Measurements from ENCODE around the gene DCAF6. TPM values are rescaled to one million over a fixed set of nuclear protein-coding genes. Genes with fewer than 3 reads are reported as not detected.

DCAF6 gene
- polyA plus RNA-seq, 2 donors = 17.7 to 18.0 TPM

GRCh38 chr1:167997037-167997575, 60.6 kb downstream of the DCAF6 start:
- Histone ChIP-seq H3K27ac (ENCODE audit: low read depth in 2 of 2, low read length in 1 of 2) (no peak overlapping the region), H3K36me3 (ENCODE audit: control insufficient read depth in 2 of 2, insufficient read depth in 2 of 2, low read length in 1 of 2) (no peaks in the 10 kb centered on the region), H3K4me3 (ENCODE audit: low read depth in 1 of 2, low read length in 2 of 2) (no peak overlapping the region), H3K27me3 (ENCODE audit: control insufficient read depth in 1 of 2, insufficient read depth in 2 of 2, low read length in 2 of 2) (no peaks in the 10 kb centered on the region), H3K9me3 (ENCODE audit: control insufficient read depth in 2 of 2, insufficient read depth in 1 of 2, low read depth in 1 of 2, low read length in 1 of 2) (no peaks in the 10 kb centered on the region), H3K4me1 (ENCODE audit: control insufficient read depth in 2 of 2, insufficient read depth in 2 of 2, low read length in 1 of 2) (no peaks in the 10 kb centered on the region)
- WGBS, 2 donors = 69 to 71% methylated on average over 3 of the region's 3 CpGs

- no peaks in the 10 kb centered on the region for H3K4me1 ChIP-seq (ENCODE audit: control insufficient read depth in 2 of 2, insufficient read depth in 2 of 2, low read length in 1 of 2)
- 69 to 77% methylated on average over 3 of the region's 3 CpGs for WGBS, 2 donors
- no peaks in the 10 kb centered on the region for H3K36me3 ChIP-seq (ENCODE audit: control insufficient read depth in 2 of 2, insufficient read depth in 2 of 2, low read length in 1 of 2)
- H3K9me3 ChIP-seq (ENCODE audit: control insufficient read depth in 2 of 2, insufficient read depth in 1 of 2, low read depth in 1 of 2, low read length in 1 of 2) = no peaks in the 10 kb centered on the region
- H3K4me3 ChIP-seq (ENCODE audit: low read depth in 1 of 2, low read length in 2 of 2) = no peak overlapping the region
- no peak overlapping the region for H3K27ac ChIP-seq (ENCODE audit: low read depth in 2 of 2, low read length in 1 of 2)
- no peaks in the 10 kb centered on the region for H3K27me3 ChIP-seq (ENCODE audit: control insufficient read depth in 1 of 2, insufficient read depth in 2 of 2, low read length in 2 of 2)
These were observed 63.4 kb downstream of the DCAF6 start for GRCh38 chr1:167999877-168000276.

GRCh38 chr1:168000656-168001055, 64.2 kb downstream of the DCAF6 start:
- Histone ChIP-seq H3K27me3 (ENCODE audit: control insufficient read depth in 1 of 2, insufficient read depth in 2 of 2, low read length in 2 of 2) (no peaks in the 10 kb centered on the region), H3K36me3 (ENCODE audit: control insufficient read depth in 2 of 2, insufficient read depth in 2 of 2, low read length in 1 of 2) (no peaks in the 10 kb centered on the region), H3K9me3 (ENCODE audit: control insufficient read depth in 2 of 2, insufficient read depth in 1 of 2, low read depth in 1 of 2, low read length in 1 of 2) (no peaks in the 10 kb centered on the region), H3K4me3 (ENCODE audit: low read depth in 1 of 2, low read length in 2 of 2) (no peak overlapping the region), H3K27ac (ENCODE audit: low read depth in 2 of 2, low read length in 1 of 2) (no peak overlapping the region), H3K4me1 (ENCODE audit: control insufficient read depth in 2 of 2, insufficient read depth in 2 of 2, low read length in 1 of 2) (no peaks in the 10 kb centered on the region)
- 85 to 91% methylated on average over 3 of the region's 3 CpGs for WGBS, 2 donors

GRCh38 chr1:168001213-168001612, 64.7 kb downstream of the DCAF6 start:
- WGBS, 2 donors = 98 to 100% methylated on average over 1 of the region's 1 CpG
- Histone ChIP-seq H3K27ac (ENCODE audit: low read depth in 2 of 2, low read length in 1 of 2) (no peak overlapping the region), H3K4me1 (ENCODE audit: control insufficient read depth in 2 of 2, insufficient read depth in 2 of 2, low read length in 1 of 2) (no peaks in the 10 kb centered on the region), H3K27me3 (ENCODE audit: control insufficient read depth in 1 of 2, insufficient read depth in 2 of 2, low read length in 2 of 2) (no peaks in the 10 kb centered on the region), H3K36me3 (ENCODE audit: control insufficient read depth in 2 of 2, insufficient read depth in 2 of 2, low read length in 1 of 2) (no peaks in the 10 kb centered on the region), H3K4me3 (ENCODE audit: low read depth in 1 of 2, low read length in 2 of 2) (no peak overlapping the region), H3K9me3 (ENCODE audit: control insufficient read depth in 2 of 2, insufficient read depth in 1 of 2, low read depth in 1 of 2, low read length in 1 of 2) (no peaks in the 10 kb centered on the region)

- H3K27ac ChIP-seq (ENCODE audit: low read depth in 2 of 2, low read length in 1 of 2) = no peak overlapping the region
These were observed 68.0 kb downstream of the DCAF6 start for GRCh38 chr1:168004531-168004930.

GRCh38 chr1:168005529-168005928, 69.0 kb downstream of the DCAF6 start:
- no peaks in the 10 kb centered on the region for H3K4me1 ChIP-seq (ENCODE audit: control insufficient read depth in 2 of 2, insufficient read depth in 2 of 2, low read length in 1 of 2)
- H3K9me3 ChIP-seq (ENCODE audit: control insufficient read depth in 2 of 2, insufficient read depth in 1 of 2, low read depth in 1 of 2, low read length in 1 of 2) = no peaks in the 10 kb centered on the region
- H3K36me3 ChIP-seq (ENCODE audit: control insufficient read depth in 2 of 2, insufficient read depth in 2 of 2, low read length in 1 of 2) = no peaks in the 10 kb centered on the region

More at GRCh38 chr1:168004531-168004930, 68.0 kb downstream of the DCAF6 start:
- Histone ChIP-seq H3K4me1 (ENCODE audit: control insufficient read depth in 2 of 2, insufficient read depth in 2 of 2, low read length in 1 of 2) (no peaks in the 10 kb centered on the region), H3K36me3 (ENCODE audit: control insufficient read depth in 2 of 2, insufficient read depth in 2 of 2, low read length in 1 of 2) (no peaks in the 10 kb centered on the region), H3K27me3 (ENCODE audit: control insufficient read depth in 1 of 2, insufficient read depth in 2 of 2, low read length in 2 of 2) (no peaks in the 10 kb centered on the region), H3K4me3 (ENCODE audit: low read depth in 1 of 2, low read length in 2 of 2) (no peak overlapping the region), H3K9me3 (ENCODE audit: control insufficient read depth in 2 of 2, insufficient read depth in 1 of 2, low read depth in 1 of 2, low read length in 1 of 2) (no peaks in the 10 kb centered on the region)
- 91 to 96% methylated on average over 2 of the region's 2 CpGs for WGBS, 2 donors

GRCh38 chr1:168007691-168008090, 71.2 kb downstream of the DCAF6 start:
- H3K27me3 ChIP-seq (ENCODE audit: control insufficient read depth in 1 of 2, insufficient read depth in 2 of 2, low read length in 2 of 2) = no peaks in the 10 kb centered on the region
- no peak overlapping the region for H3K27ac ChIP-seq (ENCODE audit: low read depth in 2 of 2, low read length in 1 of 2)
- 89 to 96% methylated on average over 1 of the region's 1 CpG for WGBS, 2 donors

More at GRCh38 chr1:168005529-168005928, 69.0 kb downstream of the DCAF6 start:
- H3K27me3 ChIP-seq (ENCODE audit: control insufficient read depth in 1 of 2, insufficient read depth in 2 of 2, low read length in 2 of 2) = no peaks in the 10 kb centered on the region
- H3K27ac ChIP-seq (ENCODE audit: low read depth in 2 of 2, low read length in 1 of 2) = no peak overlapping the region
- no peak overlapping the region for H3K4me3 ChIP-seq (ENCODE audit: low read depth in 1 of 2, low read length in 2 of 2)

GRCh38 chr1:168008595-168008994, 72.1 kb downstream of the DCAF6 start:
- 85 to 96% methylated on average over 5 of the region's 5 CpGs for WGBS, 2 donors
- H3K4me1 ChIP-seq (ENCODE audit: control insufficient read depth in 2 of 2, insufficient read depth in 2 of 2, low read length in 1 of 2) = no peaks in the 10 kb centered on the region

More at GRCh38 chr1:168007691-168008090, 71.2 kb downstream of the DCAF6 start:
- Histone ChIP-seq H3K4me1 (ENCODE audit: control insufficient read depth in 2 of 2, insufficient read depth in 2 of 2, low read length in 1 of 2) (no peaks in the 10 kb centered on the region), H3K9me3 (ENCODE audit: control insufficient read depth in 2 of 2, insufficient read depth in 1 of 2, low read depth in 1 of 2, low read length in 1 of 2) (no peaks in the 10 kb centered on the region), H3K4me3 (ENCODE audit: low read depth in 1 of 2, low read length in 2 of 2) (no peak overlapping the region), H3K36me3 (ENCODE audit: control insufficient read depth in 2 of 2, insufficient read depth in 2 of 2, low read length in 1 of 2) (no peaks in the 10 kb centered on the region)

GRCh38 chr1:168009322-168009721, 72.8 kb downstream of the DCAF6 start:
- H3K4me3 ChIP-seq (ENCODE audit: low read depth in 1 of 2, low read length in 2 of 2) = no peak overlapping the region
- no peaks in the 10 kb centered on the region for H3K36me3 ChIP-seq (ENCODE audit: control insufficient read depth in 2 of 2, insufficient read depth in 2 of 2, low read length in 1 of 2)
- no peaks in the 10 kb centered on the region for H3K9me3 ChIP-seq (ENCODE audit: control insufficient read depth in 2 of 2, insufficient read depth in 1 of 2, low read depth in 1 of 2, low read length in 1 of 2)
- no peaks in the 10 kb centered on the region for H3K27me3 ChIP-seq (ENCODE audit: control insufficient read depth in 1 of 2, insufficient read depth in 2 of 2, low read length in 2 of 2)
- H3K27ac ChIP-seq (ENCODE audit: low read depth in 2 of 2, low read length in 1 of 2) = no peak overlapping the region
- H3K4me1 ChIP-seq (ENCODE audit: control insufficient read depth in 2 of 2, insufficient read depth in 2 of 2, low read length in 1 of 2) = no peaks in the 10 kb centered on the region

More at GRCh38 chr1:168008595-168008994, 72.1 kb downstream of the DCAF6 start:
- Histone ChIP-seq H3K4me3 (ENCODE audit: low read depth in 1 of 2, low read length in 2 of 2) (no peak overlapping the region), H3K27me3 (ENCODE audit: control insufficient read depth in 1 of 2, insufficient read depth in 2 of 2, low read length in 2 of 2) (no peaks in the 10 kb centered on the region), H3K36me3 (ENCODE audit: control insufficient read depth in 2 of 2, insufficient read depth in 2 of 2, low read length in 1 of 2) (no peaks in the 10 kb centered on the region), H3K27ac (ENCODE audit: low read depth in 2 of 2, low read length in 1 of 2) (no peak overlapping the region), H3K9me3 (ENCODE audit: control insufficient read depth in 2 of 2, insufficient read depth in 1 of 2, low read depth in 1 of 2, low read length in 1 of 2) (no peaks in the 10 kb centered on the region)

GRCh38 chr1:168019407-168019806, 82.9 kb downstream of the DCAF6 start:
- 90 to 96% methylated on average over 1 of the region's 1 CpG for WGBS, 2 donors
- H3K36me3 ChIP-seq (ENCODE audit: control insufficient read depth in 2 of 2, insufficient read depth in 2 of 2, low read length in 1 of 2) = peaks cover 0 to 5% of the 10 kb centered on the region in 2 donors

More at GRCh38 chr1:168019407-168019806, 82.9 kb downstream of the DCAF6 start:
- Histone ChIP-seq H3K4me3 (ENCODE audit: low read depth in 1 of 2, low read length in 2 of 2) (no peak overlapping the region), H3K9me3 (ENCODE audit: control insufficient read depth in 2 of 2, insufficient read depth in 1 of 2, low read depth in 1 of 2, low read length in 1 of 2) (no peaks in the 10 kb centered on the region), H3K27me3 (ENCODE audit: control insufficient read depth in 1 of 2, insufficient read depth in 2 of 2, low read length in 2 of 2) (no peaks in the 10 kb centered on the region), H3K27ac (ENCODE audit: low read depth in 2 of 2, low read length in 1 of 2) (no peak overlapping the region), H3K4me1 (ENCODE audit: control insufficient read depth in 2 of 2, insufficient read depth in 2 of 2, low read length in 1 of 2) (no peaks in the 10 kb centered on the region)
